BJ (cell line): Measurements from ENCODE around the gene CRHR1. TPM values are rescaled to one million over a fixed set of nuclear protein-coding genes. Genes with fewer than 3 reads are reported as not detected.
"Not testable (repeated sequence)": the region's sequence is repeated elsewhere in the genome, so short reads cannot be mapped to it uniquely, and the experiment has no call there.

Experiments used
- CTCF ChIA-PET: fragments of 350-600 bp; formaldehyde crosslinking; extraction: SDS; loops from one replicate; lab custom pipeline; 2021; ENCODE audit warnings: antibody characterized with exemption, inconsistent platforms; lab: Yijun Ruan, JAX
- POLR2A ChIA-PET: fragments of 300-600 bp; sonication (Branson Sonifier 250); formaldehyde crosslinking; extraction: SDS; loops from one replicate; lab custom pipeline; 2021; ENCODE audit warnings: antibody characterized with exemption; lab: Charles Lee
- DNase-seq: peaks from one replicate; pipeline ENCODE4 v3.0.0-alpha.2; 2011; ENCODE audit warnings: low read depth
- H3K27me3 ChIP-seq: 2 replicates; pipeline ENCODE4 v1.6.0; 2011; ENCODE audit warnings: low read length; ENCODE audit not compliant: control insufficient read depth, insufficient read depth
- H3K36me3 ChIP-seq: 2 replicates; pipeline ENCODE4 v1.5.1; 2011; ENCODE audit warnings: low read length; ENCODE audit not compliant: control insufficient read depth, insufficient read depth
- H3K4me3 ChIP-seq: 2 replicates; pipeline ENCODE4 v1.5.1; 2011; ENCODE audit warnings: low read depth, mild to moderate bottlenecking, control low read depth, low read length
- polyA plus RNA-seq: library from polyadenylated mRNA; depleted of rRNA; stranded (reverse); fragments of >200 nt; gene quantifications from 2 replicates; pipeline ENCODE4 v1.2.3, GENCODE V29; 2011
- TF ChIP-seq, protein P1 (sequence below): IDR thresholded peaks from 2 replicates; pipeline ENCODE4 v1.5.1; 2011; ENCODE audit warnings: low read depth, mild to moderate bottlenecking, control low read depth, inconsistent platforms, low read length, moderate library complexity; ENCODE audit not compliant: insufficient read depth

Gene CRHR1
- polyA plus RNA-seq, 1 experiment, result not detected

DNA sequence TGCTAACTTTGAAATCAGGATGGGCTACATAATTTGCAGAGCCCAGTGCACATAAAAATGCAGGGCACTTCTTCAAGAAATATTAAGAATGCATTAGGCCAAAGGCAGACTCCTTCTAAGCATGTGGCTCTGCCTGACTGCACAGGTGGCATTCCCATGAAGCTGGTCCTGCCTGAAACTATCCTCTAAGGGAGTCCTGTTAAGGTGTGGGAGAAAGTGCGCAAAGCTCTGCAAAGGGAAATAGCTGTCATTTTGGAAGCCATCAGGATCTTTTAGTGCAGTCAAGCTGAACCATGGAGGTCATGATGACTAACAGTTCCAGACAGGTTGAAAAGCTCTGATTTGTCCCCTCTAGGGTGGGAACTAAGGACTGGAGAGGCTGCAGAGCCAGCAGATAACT, 41.9 kb upstream of the CRHR1 start:
- H3K27me3 ChIP-seq, result peaks cover 4% of the 10 kb centered on the region
- TF ChIP-seq, protein P1, sequence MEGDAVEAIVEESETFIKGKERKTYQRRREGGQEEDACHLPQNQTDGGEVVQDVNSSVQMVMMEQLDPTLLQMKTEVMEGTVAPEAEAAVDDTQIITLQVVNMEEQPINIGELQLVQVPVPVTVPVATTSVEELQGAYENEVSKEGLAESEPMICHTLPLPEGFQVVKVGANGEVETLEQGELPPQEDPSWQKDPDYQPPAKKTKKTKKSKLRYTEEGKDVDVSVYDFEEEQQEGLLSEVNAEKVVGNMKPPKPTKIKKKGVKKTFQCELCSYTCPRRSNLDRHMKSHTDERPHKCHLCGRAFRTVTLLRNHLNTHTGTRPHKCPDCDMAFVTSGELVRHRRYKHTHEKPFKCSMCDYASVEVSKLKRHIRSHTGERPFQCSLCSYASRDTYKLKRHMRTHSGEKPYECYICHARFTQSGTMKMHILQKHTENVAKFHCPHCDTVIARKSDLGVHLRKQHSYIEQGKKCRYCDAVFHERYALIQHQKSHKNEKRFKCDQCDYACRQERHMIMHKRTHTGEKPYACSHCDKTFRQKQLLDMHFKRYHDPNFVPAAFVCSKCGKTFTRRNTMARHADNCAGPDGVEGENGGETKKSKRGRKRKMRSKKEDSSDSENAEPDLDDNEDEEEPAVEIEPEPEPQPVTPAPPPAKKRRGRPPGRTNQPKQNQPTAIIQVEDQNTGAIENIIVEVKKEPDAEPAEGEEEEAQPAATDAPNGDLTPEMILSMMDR, result no peak
- POLR2A ChIA-PET, result no interaction called here
- no peaks in the 10 kb centered on the region for H3K36me3 ChIP-seq
- no peak overlapping the region for H3K4me3 ChIP-seq
- DNase-seq, result no peak
- CTCF ChIA-PET, result interaction anchor here (1.0 to 1.3 kb wide), 2 partner anchors 11 to 15 kb away, joined by 3 to 4 read pairs; no protein-coding TSS in a partner anchor

DNA sequence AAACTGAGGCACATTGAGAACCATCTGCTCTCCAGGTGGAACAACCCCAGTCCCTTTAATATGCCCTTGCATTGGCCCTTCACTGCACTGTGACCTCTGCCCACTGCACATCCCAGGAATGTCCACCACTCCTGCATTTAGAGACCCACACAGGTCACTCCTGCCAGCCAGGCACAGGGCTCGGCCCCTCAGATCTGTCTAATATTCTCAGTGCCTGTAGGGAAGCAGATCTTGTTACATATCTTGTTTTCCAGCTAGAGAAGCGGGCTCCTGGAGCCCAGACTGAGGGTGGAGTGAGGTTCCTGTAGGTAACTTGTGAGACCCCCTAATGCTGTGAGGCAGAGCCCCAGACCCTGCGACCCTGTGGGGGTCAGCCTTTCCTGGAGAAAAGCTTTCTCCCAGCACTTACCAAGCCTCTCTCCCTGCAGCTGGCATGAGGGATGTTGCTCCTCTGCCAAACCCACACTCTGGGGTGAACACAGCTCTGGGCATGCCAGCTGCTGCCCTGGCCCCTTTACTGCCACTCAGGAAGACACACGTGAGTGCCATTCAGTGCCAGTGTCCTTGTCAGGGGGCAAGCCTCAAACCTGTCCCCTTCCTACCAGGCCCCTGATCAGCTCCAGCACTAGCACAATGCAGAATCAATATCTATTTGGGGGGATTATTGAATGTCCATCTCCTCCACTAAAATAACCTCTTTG, 40.3 kb upstream of the CRHR1 start:
- Histone ChIP-seq H3K27me3 (peaks cover 6% of the 10 kb centered on the region), H3K4me3 (no peak overlapping the region), H3K36me3 (no peaks in the 10 kb centered on the region)
- TF ChIP-seq, protein P1, result no peak
- no peak for DNase-seq
- ChIA-PET CTCF (no interaction called here), POLR2A (no interaction called here)

DNA sequence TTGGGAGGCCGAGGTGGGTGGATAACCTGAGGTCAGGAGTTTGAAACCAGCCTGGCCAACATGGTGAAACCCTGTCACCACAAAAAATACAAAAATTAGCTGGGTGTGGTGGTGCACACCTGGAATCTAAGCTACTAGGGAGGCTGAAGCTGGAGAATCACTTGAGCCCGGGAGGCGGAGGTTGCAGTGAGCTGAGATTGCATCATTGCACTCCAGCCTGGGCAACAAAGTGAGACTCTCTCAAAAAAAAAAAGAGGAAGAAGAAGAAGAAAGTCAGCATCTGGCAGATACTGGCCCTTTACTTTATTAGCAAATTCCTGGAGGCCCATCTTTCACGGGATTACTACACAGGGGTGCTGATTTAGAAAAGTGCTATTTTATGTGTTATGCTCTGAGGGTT, 39.3 kb upstream of the CRHR1 start:
- H3K36me3 ChIP-seq, H3K4me3 ChIP-seq, DNase-seq, POLR2A ChIA-PET, H3K27me3 ChIP-seq, CTCF ChIA-PET: not testable (repeated sequence)

DNA sequence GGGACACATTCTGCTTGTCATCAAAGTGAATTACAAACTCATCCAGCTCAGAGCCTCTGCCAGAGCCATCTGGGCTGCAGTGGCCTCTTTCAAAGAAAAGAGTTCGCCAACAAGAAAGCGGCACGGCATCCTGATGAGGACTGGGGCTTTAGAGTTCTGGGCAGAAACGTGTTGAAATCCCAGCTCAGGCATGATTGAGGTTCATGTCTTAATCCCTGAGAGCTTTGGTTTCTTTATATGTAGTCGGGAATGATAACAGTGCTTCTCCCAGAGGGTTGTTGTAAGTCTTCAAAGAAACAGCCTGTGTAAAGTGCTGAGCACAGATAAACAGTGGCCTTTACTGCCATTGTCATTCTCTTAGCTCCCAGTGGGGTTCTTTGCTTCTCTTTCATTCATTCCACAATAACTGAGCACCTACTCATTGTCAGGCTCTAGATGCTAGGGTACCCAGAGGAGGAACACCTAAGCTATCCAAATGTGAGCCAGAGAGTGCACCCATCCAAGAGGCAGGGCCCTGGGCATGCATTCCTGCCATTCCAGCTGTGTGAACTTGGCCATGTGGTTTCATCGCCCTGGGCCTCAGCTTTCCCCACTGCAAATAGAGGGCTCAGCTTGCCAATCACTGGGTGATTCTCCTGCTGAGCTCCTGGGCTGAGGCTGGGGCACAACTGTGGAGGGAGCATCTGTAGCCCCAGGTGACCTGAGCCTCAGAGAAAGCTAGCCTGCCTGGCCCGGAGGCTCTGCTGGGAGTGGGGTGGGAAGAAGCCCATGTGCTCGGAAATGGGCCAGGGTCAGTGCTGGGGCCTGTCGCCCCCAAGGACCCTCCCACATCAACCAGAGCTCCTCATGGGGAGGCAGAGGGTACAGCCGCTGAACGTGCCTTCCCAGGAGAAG, 38.3 kb upstream of the CRHR1 start:
- ChIA-PET POLR2A (no interaction called here), CTCF (interaction anchor here (0.7 kb wide), 1 partner anchor 26 kb away, joined by 3 read pairs; no protein-coding TSS in a partner anchor)
- Histone ChIP-seq H3K36me3 (no peaks in the 10 kb centered on the region), H3K27me3 (peaks cover 9% of the 10 kb centered on the region; the same call in 1 of the 2 replicates), H3K4me3 (no peak overlapping the region)
- DNase-seq, result no peak
- TF ChIP-seq, protein P1, result no peak

DNA sequence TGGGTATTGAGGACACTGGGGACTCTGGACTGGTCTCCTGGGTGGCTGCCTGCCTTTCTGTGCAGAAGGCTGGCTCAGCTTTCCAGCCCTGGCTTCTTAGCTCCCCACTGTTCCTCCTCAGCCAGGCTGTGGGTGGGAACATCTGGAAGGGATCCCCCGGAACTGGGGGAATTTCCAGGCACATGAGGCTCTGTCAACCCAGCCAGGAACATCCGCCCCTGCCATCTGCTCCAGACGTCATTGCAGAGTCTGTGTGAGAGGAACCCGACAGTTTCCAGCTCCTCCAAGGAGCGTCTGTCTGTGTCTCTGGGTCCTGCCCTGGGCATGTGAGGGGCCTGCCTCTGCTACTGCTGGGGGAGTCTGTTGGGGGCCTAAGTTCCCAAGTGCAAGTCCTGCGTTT, 36.2 kb upstream of the CRHR1 start:
- Histone ChIP-seq H3K27me3 (peaks cover 11% of the 10 kb centered on the region; the same call in 1 of the 2 replicates), H3K36me3 (no peaks in the 10 kb centered on the region), H3K4me3 (no peak overlapping the region)
- no peak for DNase-seq
- TF ChIP-seq, protein P1, result no peak
- POLR2A ChIA-PET, result no interaction called here
- CTCF ChIA-PET, result interaction anchor here (2.7 kb wide), 1 partner anchor 28 kb away, joined by 6 read pairs; no protein-coding TSS in a partner anchor
